ENCODE data around the gene KLHL24.

DNA sequence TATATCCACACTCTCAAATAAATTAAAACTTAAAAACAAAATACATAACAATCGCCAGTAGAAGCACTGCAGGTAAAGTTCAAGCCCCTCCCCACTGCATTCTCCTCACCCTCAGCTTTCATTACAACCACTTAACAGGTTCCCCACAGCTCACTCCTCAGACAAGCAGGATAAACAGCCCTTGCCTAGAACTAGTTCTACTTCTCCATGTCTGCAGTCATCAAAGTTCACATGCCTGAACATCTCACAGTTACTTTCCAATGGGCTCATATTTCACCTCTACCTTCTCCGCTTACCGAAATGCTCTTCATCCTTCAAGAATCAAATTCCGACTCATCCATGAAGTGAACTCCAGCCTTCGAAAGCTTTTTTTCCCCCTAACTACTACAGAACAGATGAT, 66.3 kb downstream of the KLHL24 start:
- TF ChIP-seq CTCF (conservative IDR thresholded peaks at IDR 0.05; ENCODE audit: low read depth, low read length) = no peak
- TF ChIP-seq EZH2 (IDR thresholded peaks at IDR 0.05; ENCODE audit: low read length, unreplicated experiment) = no peak
- no peak for TF ChIP-seq EZH2phosphoT487 (IDR thresholded peaks at IDR 0.05; ENCODE audit: borderline replicate concordance, low read length)

Measured in PC-3 (cell line).